HCT116 (cell line): ENCODE measurements around the gene PRDM2.

Experiments used
- EZH2 ChIP-seq: fragments of 200-600 bp; sonication (generic); IDR thresholded peaks from 2 replicates; pipeline ENCODE4 v1.6.1; 2017; ENCODE audit warnings: antibody characterized with exemption, mixed run types
- RAD21 ChIP-seq: IDR thresholded peaks from 2 replicates; pipeline ENCODE4 v1.6.1; 2012; ENCODE audit warnings: low read depth, mild to moderate bottlenecking
- TF ChIP-seq, protein P1 (sequence below), 3 experiments: fragments of 200-600 bp in 1 of 3; sonication (generic) in 1 of 3; IDR thresholded peaks in 2 of 3; conservative IDR thresholded peaks in 1 of 3; 2 replicates each; pipeline ENCODE4 v1.5.1; 2012 to 2017; ENCODE audit warnings: low read depth in 2 of 3, low read length in 2 of 3, antibody characterized with exemption in 1 of 3, borderline replicate concordance in 1 of 3, control low read depth in 1 of 3, mild to moderate bottlenecking in 1 of 3, mixed read lengths in 1 of 3, mixed run types in 1 of 3, moderate library complexity in 1 of 3; ENCODE audit not compliant: insufficient read depth in 1 of 3

DNA sequence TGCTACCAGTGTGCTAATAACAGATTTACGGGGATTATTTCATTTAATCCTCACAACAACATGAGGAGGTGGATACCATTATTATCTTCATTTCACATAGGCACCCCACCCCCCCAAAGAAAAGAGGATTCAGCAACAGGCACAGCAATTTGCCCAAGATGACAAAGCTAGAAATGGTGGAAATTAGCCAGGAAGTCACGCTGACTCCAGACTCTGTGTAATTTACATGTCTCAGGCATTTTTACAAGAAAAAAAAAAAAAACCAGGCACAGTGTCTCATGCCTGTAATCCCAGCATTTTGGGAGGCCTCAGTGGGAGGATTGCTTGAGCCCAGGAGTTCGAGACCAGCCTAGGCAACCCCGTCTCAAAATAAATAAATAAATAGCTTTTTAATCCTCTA is 37.5 kb upstream of the PRDM2 start:
- TF ChIP-seq, protein P1, sequence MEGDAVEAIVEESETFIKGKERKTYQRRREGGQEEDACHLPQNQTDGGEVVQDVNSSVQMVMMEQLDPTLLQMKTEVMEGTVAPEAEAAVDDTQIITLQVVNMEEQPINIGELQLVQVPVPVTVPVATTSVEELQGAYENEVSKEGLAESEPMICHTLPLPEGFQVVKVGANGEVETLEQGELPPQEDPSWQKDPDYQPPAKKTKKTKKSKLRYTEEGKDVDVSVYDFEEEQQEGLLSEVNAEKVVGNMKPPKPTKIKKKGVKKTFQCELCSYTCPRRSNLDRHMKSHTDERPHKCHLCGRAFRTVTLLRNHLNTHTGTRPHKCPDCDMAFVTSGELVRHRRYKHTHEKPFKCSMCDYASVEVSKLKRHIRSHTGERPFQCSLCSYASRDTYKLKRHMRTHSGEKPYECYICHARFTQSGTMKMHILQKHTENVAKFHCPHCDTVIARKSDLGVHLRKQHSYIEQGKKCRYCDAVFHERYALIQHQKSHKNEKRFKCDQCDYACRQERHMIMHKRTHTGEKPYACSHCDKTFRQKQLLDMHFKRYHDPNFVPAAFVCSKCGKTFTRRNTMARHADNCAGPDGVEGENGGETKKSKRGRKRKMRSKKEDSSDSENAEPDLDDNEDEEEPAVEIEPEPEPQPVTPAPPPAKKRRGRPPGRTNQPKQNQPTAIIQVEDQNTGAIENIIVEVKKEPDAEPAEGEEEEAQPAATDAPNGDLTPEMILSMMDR (IDR thresholded peaks at IDR 0.05 in 2 of 3, conservative IDR thresholded peaks at IDR 0.05 in 1 of 3; ENCODE audit: borderline replicate concordance in 1 of 3, insufficient read depth in 1 of 3, low read depth in 2 of 3, low read length in 2 of 3) = no peak
- TF ChIP-seq RAD21 (no peak), EZH2 (no peak)
